OCI-LY1 (cell line): ENCODE measurements around the gene TRMT61A.

Source experiments
- CTCF ChIP-seq: fragments of 200-600 bp; sonication (generic), shearing (Covaris generic); IDR thresholded peaks from 2 replicates; pipeline ENCODE4 v1.5.1; 2017; ENCODE audit warnings: mild to moderate bottlenecking, antibody characterized with exemption, low read length, moderate library complexity, mixed read lengths
- EZH2 ChIP-seq: fragments of 200-600 bp; sonication (generic), shearing (Covaris generic); IDR thresholded peaks from 2 replicates; pipeline ENCODE4 v1.8.0; 2017; ENCODE audit warnings: borderline replicate concordance, mixed run types, mild to moderate bottlenecking, antibody characterized with exemption, low read length, moderate library complexity, mixed read lengths

GRCh38 chr14:103522649-103523574 is 6.1 kb upstream of the TRMT61A start, which contains the start of gene CKB:
- no peak for TF ChIP-seq CTCF
- no peak for TF ChIP-seq EZH2
